HG03378 (cell line): ENCODE measurements around the gene STUM.
"Not testable (repeated sequence)": the region's sequence is repeated elsewhere in the genome, so short reads cannot be mapped to it uniquely, and the experiment has no call there.

Experiments
- ATAC-seq: cut with Tn5 transposase; IDR thresholded peaks from one replicate; pipeline ENCODE4 v1.9.1; 2021; ENCODE audit warnings: mild to moderate bottlenecking, moderate library complexity; ENCODE audit not compliant: unreplicated experiment

Gene STUM

GRCh38 chr1:226602186-226603021 lies 53.8 kb downstream of the STUM start:
- ATAC-seq = no peak

- no peak for ATAC-seq
Observed at GRCh38 chr1:226603022-226603857, 54.7 kb downstream of the STUM start.

- ATAC-seq = no peak
Observed at GRCh38 chr1:226603858-226604559, 55.4 kb downstream of the STUM start.

- no peak for ATAC-seq
Observed at GRCh38 chr1:226604560-226605317, 56.2 kb downstream of the STUM start.

GRCh38 chr1:226605318-226605950 lies 56.9 kb downstream of the STUM start:
- no peak for ATAC-seq

- ATAC-seq = no peak
Observed at GRCh38 chr1:226606311-226607267, 58.0 kb downstream of the STUM start.

GRCh38 chr1:226607268-226607660 lies 58.7 kb downstream of the STUM start:
- no peak for ATAC-seq

- no peak for ATAC-seq
Observed at GRCh38 chr1:226607821-226608220, 59.3 kb downstream of the STUM start.

- no peak for ATAC-seq
Observed at GRCh38 chr1:226608699-226609505, 60.3 kb downstream of the STUM start.

- no peak for ATAC-seq
Observed at GRCh38 chr1:226609836-226610455, 61.4 kb downstream of the STUM start.

- no peak for ATAC-seq
Observed at GRCh38 chr1:226610671-226611070, 62.1 kb downstream of the STUM start.

- no peak for ATAC-seq
Observed at GRCh38 chr1:226611301-226611700, 62.7 kb downstream of the STUM start.

GRCh38 chr1:226611980-226612379 lies 63.4 kb downstream of the STUM start:
- ATAC-seq = not testable (repeated sequence)

- no peak for ATAC-seq
Observed at GRCh38 chr1:226615876-226616275, 67.3 kb downstream of the STUM start.

- no peak for ATAC-seq
Observed at GRCh38 chr1:226616636-226617035, 68.1 kb downstream of the STUM start.

- no peak for ATAC-seq
Observed at GRCh38 chr1:226617109-226617508, 68.5 kb downstream of the STUM start.

GRCh38 chr1:226617719-226618118 lies 69.2 kb downstream of the STUM start:
- not testable (repeated sequence) for ATAC-seq

- no peak for ATAC-seq
Observed at GRCh38 chr1:226618380-226618779, 69.8 kb downstream of the STUM start.
